Heart left ventricle (tissue), 16 donors: Measurements from ENCODE around the gene ANKRD40CL. TPM values are rescaled to one million over a fixed set of nuclear protein-coding genes. Genes with fewer than 3 reads are reported as not detected.

Experiments used
- ATAC-seq, 4 donors: fragments of 200-7000 bp; cut with Tn5 transposase; one replicate each; pipeline ENCODE4 v1.9.1; 2020 to 2022; ENCODE audit warnings: moderate library complexity in 4 of 4, mild to moderate bottlenecking in 3 of 4, moderate number of reproducible peaks in 1 of 4
- DNase-seq, 5 donors: peaks; one replicate each; pipeline ENCODE4 v3.0.0-alpha.2; 2020
- H3K27ac ChIP-seq, 12 donors: fragments of 200-600 bp; sonication (generic) in 4 of 12; one replicate each; pipeline versions ENCODE4 v1.5.0 to v1.8.0; 2016 to 2022; ENCODE audit warnings: mild to moderate bottlenecking in 2 of 12
- H3K27me3 ChIP-seq, 9 donors: fragments of 200-600 bp; sonication (generic) in 2 of 9; one replicate each; pipeline versions ENCODE4 v1.5.1 to v1.8.0; 2016 to 2022; ENCODE audit warnings: mild to moderate bottlenecking in 3 of 9
- H3K36me3 ChIP-seq, 9 donors: fragments of 200-600 bp; sonication (generic) in 2 of 9; one replicate each; pipeline versions ENCODE4 v1.5.0 to v1.8.0; 2018 to 2022; ENCODE audit warnings: mild to moderate bottlenecking in 2 of 9
- H3K4me1 ChIP-seq, 12 donors: fragments of 200-600 bp; sonication (generic) in 4 of 12; one replicate each; pipeline versions ENCODE4 v1.5.0 to v1.8.0; 2016 to 2022; ENCODE audit warnings: mild to moderate bottlenecking in 3 of 12
- H3K4me3 ChIP-seq, 12 donors: fragments of 200-600 bp; sonication (generic) in 4 of 12; one replicate each; pipeline versions ENCODE4 v1.5.0 to v1.8.0; 2017 to 2022; ENCODE audit warnings: mild to moderate bottlenecking in 9 of 12, moderate library complexity in 4 of 12
- H3K9me3 ChIP-seq, 12 donors: fragments of 200-600 bp; sonication (generic) in 4 of 12; one replicate each; pipeline versions ENCODE4 v1.5.0 to v1.8.0; 2016 to 2022; ENCODE audit warnings: mild to moderate bottlenecking in 1 of 12
- CTCF ChIP-seq, 12 donors: fragments of 200-600 bp; sonication (generic) in 4 of 12; IDR thresholded peaks; one replicate each; pipeline versions ENCODE4 v1.5.0 to v1.8.0; 2018 to 2022; ENCODE audit warnings: antibody characterized with exemption in 12 of 12, mild to moderate bottlenecking in 5 of 12
- POLR2A ChIP-seq, 2 donors: fragments of 450-650 bp; IDR thresholded peaks; one replicate each; pipeline ENCODE4 v1.6.1; 2017; ENCODE audit warnings: antibody characterized with exemption in 2 of 2, mild to moderate bottlenecking in 2 of 2, moderate library complexity in 2 of 2
- WGBS, 4 donors: extraction: QIAGEN DNeasy Blood & Tissue Kit in 2 of 4; methylation state at CpG; one replicate each; pipeline versions ENCODE4 v1.1.5 to v1.1.7; 2013 to 2018; 5-methylcytosine and 5-hydroxymethylcytosine counted together
- intact Hi-C, 10 donors: fragments of 100-400 bp; cut with DNase I; formaldehyde crosslinking; loops; one replicate each; pipeline versions ENCODE4 v1.11.1 to v1.14.2; 2022
- polyA plus RNA-seq, 2 donors: library from polyadenylated mRNA; stranded (reverse); fragments of 200-250 nt; gene quantifications; one replicate each; pipeline ENCODE4 v1.2.3, GENCODE V29; 2013
- total RNA-seq, 9 donors: library from RNA; depleted of rRNA in 2 of 9; stranded (reverse); fragments of >200 nt in 2 of 9; fragmentation: NEBNext Ultra II Directional in 3 of 9; extraction: Animal tissue kit (Norgen Biotek cat#: 25700) in 3 of 9; gene quantifications; one replicate each; pipeline versions ENCODE4 v1.1.0 to v1.2.4, GENCODE V29; 2016 to 2023
- donor health status: ischemic (EF 13 %, LVEDD 7.1; RV severe dilation, severe dysfunction).
- donor health status: healthy with polysubstance abuse.
- donor health status: DM: no; HTN: yes; CAD: no.
- donor health status: DM: no; HTN: no; CAD: no.
- donor health status: ischemic (EF 25% LVEDD 6.9; RV normal size, moderate dysfunction).
- donor health status: ischemic (EF 25% LVEDD 5.7; RV mildly dilated, moderate dysfunction).
- donor health status: healthy.
- donor health status: DM: yes; HTN: yes; CAD: no.
- donor health status: ischemic (EF 35%, LVEDD 5.7; RV mildly dilated, moderate dysfunction).
- donor health status: nonischemic (EF 11% LVEDD 7.7; RV severe dilation, severe dysfunction).
- donor health status: DM: yes; HTN: yes; CAD: no.
- donor health status: PGD.
- donor health status: ischemic (EF 29% LVEDD 5.4; RV normal size, mild dysfunction).
- donor health status: nonischemic (EF 23%, LVEDD 6.1; RV moderate dilation, normal function).

ANKRD40CL gene
- total and polyA plus RNA-seq, 11 donors: not detected

GRCh38 chr17:50768346-50768761, 1.0 kb upstream of the ANKRD40CL start:
- TF ChIP-seq CTCF (IDR thresholded peaks at IDR 0.05) (no peak), POLR2A (IDR thresholded peaks at IDR 0.05) (no peak)
- H3K36me3 ChIP-seq: no peaks in the 10 kb centered on the region
- intact Hi-C loops: no loop called here
- H3K27ac ChIP-seq: no peak overlapping the region
- WGBS, 4 donors: 71 to 89% (median 79%) methylated on average over 7 of the region's 7 CpGs
- H3K27me3 ChIP-seq: no peaks in the 10 kb centered on the region
- DNase-seq (no peak), ATAC-seq (no peak)
- peaks cover 0 to 31% (median 15%) of the 10 kb centered on the region in 12 donors for H3K4me1 ChIP-seq
- no peaks in the 10 kb centered on the region for H3K9me3 ChIP-seq
- H3K4me3 ChIP-seq: no peak overlapping the region

- Histone ChIP-seq H3K4me1 (peaks cover 0 to 38% (median 16%) of the 10 kb centered on the region in 12 donors), H3K4me3 (no peak overlapping the region), H3K36me3 (no peaks in the 10 kb centered on the region), H3K27ac (no peak overlapping the region), H3K27me3 (no peaks in the 10 kb centered on the region), H3K9me3 (no peaks in the 10 kb centered on the region)
- TF ChIP-seq CTCF (IDR thresholded peaks at IDR 0.05) (no peak), POLR2A (IDR thresholded peaks at IDR 0.05) (no peak)
- no peak for DNase-seq
- no peak for ATAC-seq
- intact Hi-C loops: no loop called here
- WGBS, 4 donors: 84 to 91% (median 86%) methylated on average over 6 to 7 of the region's 7 CpGs
Measured at GRCh38 chr17:50767030-50767429, 288 bp downstream of the ANKRD40CL start.

GRCh38 chr17:50766222-50767023, 895 bp downstream of the ANKRD40CL start:
- TF ChIP-seq POLR2A (IDR thresholded peaks at IDR 0.05) (no peak), CTCF (IDR thresholded peaks at IDR 0.05) (no peak)
- DNase-seq (no peak), ATAC-seq (no peak)
- no peaks in the 10 kb centered on the region for H3K36me3 ChIP-seq
- H3K4me1 ChIP-seq: peaks cover 0 to 38% (median 16%) of the 10 kb centered on the region in 12 donors
- no peak overlapping the region for H3K27ac ChIP-seq
- H3K4me3 ChIP-seq: no peak overlapping the region
- no peaks in the 10 kb centered on the region for H3K9me3 ChIP-seq
- WGBS, 4 donors: 85 to 99% (median 89%) methylated on average over 7 to 10 of the region's 10 CpGs
- no peaks in the 10 kb centered on the region for H3K27me3 ChIP-seq
- intact Hi-C loops: no loop called here

- peak in 3 of 4 donors; percentile 12 to 29 (median 19) for ATAC-seq
- no peaks in the 10 kb centered on the region for H3K9me3 ChIP-seq
- no peaks in the 10 kb centered on the region for H3K27me3 ChIP-seq
- WGBS, 4 donors: 55 to 67% (median 62%) methylated on average over 9 of the region's 9 CpGs
- H3K4me3 ChIP-seq: no peak overlapping the region
- TF ChIP-seq CTCF (IDR thresholded peaks at IDR 0.05): no peak
- TF ChIP-seq POLR2A (IDR thresholded peaks at IDR 0.05): no peak
- peak overlapping the region in 2 of 12 donors; percentile 17 to 62 for H3K27ac ChIP-seq
- H3K36me3 ChIP-seq: no peaks in the 10 kb centered on the region
- peaks cover 0 to 38% (median 16%) of the 10 kb centered on the region in 12 donors for H3K4me1 ChIP-seq
- intact Hi-C loops: no loop called here
- no peak for DNase-seq
Measured at GRCh38 chr17:50765454-50766221, 1.7 kb downstream of the ANKRD40CL start.
